Panc1 (cell line): ENCODE data around the gene LCN1. TPM values are rescaled to one million over a fixed set of nuclear protein-coding genes. Genes with fewer than 3 reads are reported as not detected.

ENCODE experiments used
- ATAC-seq: fragments of 200-7000 bp; cut with Tn5 transposase; 2 replicates; pipeline ENCODE4 v1.9.1; 2020; ENCODE audit warnings: mild to moderate bottlenecking, moderate library complexity
- BruUV-seq: library from RNA; stranded (reverse); fragments of 400-500 nt; replicated peaks from 2 replicates; lab custom pipeline; 2021; lab: Mats Ljungman, UMichigan
- CTCF ChIA-PET: fragments of 300-600 bp; sonication (Branson Sonifier 250); formaldehyde crosslinking; loops from one replicate; lab custom pipeline; 2022; ENCODE audit warnings: antibody characterized with exemption; lab: Charles Lee
- POLR2A ChIA-PET: fragments of 300-600 bp; sonication (Branson Sonifier 250); formaldehyde crosslinking; loops from one replicate; lab custom pipeline; 2022; ENCODE audit warnings: antibody characterized with exemption; lab: Charles Lee
- DNase-seq: peaks from one replicate; pipeline ENCODE4 v3.0.0-alpha.2; 2010; ENCODE audit warnings: low read depth, low spot score
- H3K27ac ChIP-seq: 2 replicates; pipeline ENCODE4 v1.5.1; 2011; ENCODE audit warnings: mild to moderate bottlenecking, low read length, inconsistent platforms
- H3K27me3 ChIP-seq: fragments of 200-500 bp; sonication (Bioruptor generic); 2 replicates; pipeline ENCODE4 v1.6.0; 2014; ENCODE audit warnings: low read length, inconsistent platforms; ENCODE audit not compliant: control insufficient read depth, insufficient read depth
- H3K36me3 ChIP-seq: fragments of 200-500 bp; sonication (Bioruptor generic); 2 replicates; pipeline ENCODE4 v1.5.1; 2014; ENCODE audit warnings: inconsistent platforms, mild to moderate bottlenecking, low read length, moderate library complexity; ENCODE audit not compliant: control insufficient read depth, insufficient read depth
- H3K4me1 ChIP-seq: 2 replicates; pipeline ENCODE4 v1.5.1; 2011; ENCODE audit warnings: inconsistent platforms, mild to moderate bottlenecking, low read length, moderate library complexity; ENCODE audit not compliant: control insufficient read depth, insufficient read depth
- H3K4me3 ChIP-seq, 2 experiments: 2 replicates each; pipeline ENCODE4 v1.5.1; 2011 to 2012; ENCODE audit warnings: low read depth in 2 of 2, low read length in 2 of 2, mild to moderate bottlenecking in 2 of 2, inconsistent platforms in 1 of 2, moderate library complexity in 1 of 2
- H3K9me3 ChIP-seq: fragments of 200-500 bp; sonication (Bioruptor generic); 2 replicates; pipeline ENCODE4 v1.5.1; 2014; ENCODE audit warnings: low read depth, mild to moderate bottlenecking, inconsistent platforms, low read length, moderate library complexity; ENCODE audit not compliant: control insufficient read depth, insufficient read depth
- CTCF ChIP-seq: fragments of 450-650 bp; IDR thresholded peaks from 2 replicates; pipeline ENCODE4 v1.5.1; 2017; ENCODE audit warnings: mild to moderate bottlenecking
- POLR2AphosphoS5 ChIP-seq: IDR thresholded peaks from 2 replicates; pipeline ENCODE4 v1.6.1; 2012; ENCODE audit warnings: mild to moderate bottlenecking, low read depth, low read length, moderate library complexity
- REST ChIP-seq, 2 experiments: IDR thresholded peaks; 2 replicates each; pipeline ENCODE4 v1.6.1; 2011 to 2012; ENCODE audit warnings: low read depth in 2 of 2, control low read depth in 1 of 2, low read length in 1 of 2, mild to moderate bottlenecking in 1 of 2, moderate library complexity in 1 of 2; ENCODE audit not compliant: insufficient read depth in 1 of 2
- SIN3A ChIP-seq: IDR thresholded peaks from 2 replicates; pipeline ENCODE4 v1.6.1; 2012; ENCODE audit warnings: low read depth, mild to moderate bottlenecking, low read length, moderate library complexity, borderline replicate concordance; ENCODE audit not compliant: insufficient read depth
- TCF7L2 ChIP-seq: IDR thresholded peaks from 2 replicates; pipeline ENCODE4 v1.6.1; 2011; ENCODE audit warnings: mild to moderate bottlenecking, low read depth, low read length, inconsistent platforms
- in situ Hi-C: cut with HindIII; loops from 2 replicates; pipeline ENCODE4 v1.10.0; 2016; ENCODE audit warnings: low sequenced_read_pairs, low pct_unique_long_range_greater_than_20kb
- intact Hi-C: fragments of 100-400 bp; cut with micrococcal nuclease; formaldehyde crosslinking; loops from one replicate; pipeline ENCODE4 v1.10.0; 2022; ENCODE audit not compliant: unreplicated experiment
- total RNA-seq: library from RNA; stranded (reverse); gene quantifications from one replicate; pipeline ENCODE4 v1.2.1, GENCODE V29; 2021; ENCODE audit not compliant: unreplicated experiment

The LCN1 gene
- total RNA-seq, 1 experiment from 2014 or later = not detected

- in situ Hi-C loops = no loop called here
Observed at GRCh38 chr9:135488013-135488330, 33.3 kb upstream of the LCN1 start.

DNA sequence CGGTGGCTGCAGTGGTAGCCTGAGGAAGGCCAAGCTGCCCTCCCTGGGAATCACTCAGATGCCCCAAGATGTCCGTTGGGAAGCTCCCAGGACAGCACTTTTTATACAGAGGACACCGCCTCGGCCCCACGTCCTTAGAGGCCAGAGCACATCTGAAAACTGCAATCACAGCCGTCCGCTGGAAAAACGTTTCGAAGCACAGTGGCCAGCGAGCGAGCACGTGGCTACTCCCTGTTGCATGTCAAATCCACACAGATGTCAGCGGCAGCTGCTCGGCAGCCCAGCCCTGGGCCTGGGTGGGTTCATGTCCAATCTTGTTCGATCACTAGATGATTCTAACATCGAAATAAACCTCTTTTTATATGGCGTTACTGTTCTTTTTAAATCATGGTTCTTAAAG lies 32.7 kb upstream of the LCN1 start:
- TSS peak; percentile 76 for BruUV-seq
- intact Hi-C loops = no loop called here
- no peak overlapping the region for H3K4me3 ChIP-seq
- ChIA-PET POLR2A (no interaction called here), CTCF (no interaction called here)
- no peak for DNase-seq
- in situ Hi-C loops = no loop called here
- H3K27me3 ChIP-seq = no peaks in the 10 kb centered on the region
- no peaks in the 10 kb centered on the region for H3K9me3 ChIP-seq
- H3K27ac ChIP-seq = no peak overlapping the region
- no peaks in the 10 kb centered on the region for H3K4me1 ChIP-seq
- peaks cover 3% of the 10 kb centered on the region for H3K36me3 ChIP-seq
- TF ChIP-seq CTCF (no peak), SIN3A (no peak), REST (IDR thresholded peaks at IDR 0.05; ENCODE audit: insufficient read depth in 1 of 2, low read depth in 2 of 2, low read length in 1 of 2) (no peak), TCF7L2 (no peak), POLR2AphosphoS5 (no peak)
- ATAC-seq = no peak

More at GRCh38 chr9:135488013-135488330, 33.3 kb upstream of the LCN1 start:
- ChIA-PET POLR2A (no interaction called here), CTCF (no interaction called here)
- H3K4me3 ChIP-seq = no peak overlapping the region
- H3K36me3 ChIP-seq = peaks cover 3% of the 10 kb centered on the region
- DNase-seq = no peak
- no peak for TF ChIP-seq SIN3A
- TF ChIP-seq REST (IDR thresholded peaks at IDR 0.05; ENCODE audit: insufficient read depth in 1 of 2, low read depth in 2 of 2, low read length in 1 of 2) = no peak
- TF ChIP-seq POLR2AphosphoS5 = no peak
- no peak for TF ChIP-seq TCF7L2
- TF ChIP-seq CTCF = no peak
- no peaks in the 10 kb centered on the region for H3K4me1 ChIP-seq
- intact Hi-C loops = no loop called here
- ATAC-seq = no peak
- H3K9me3 ChIP-seq = no peaks in the 10 kb centered on the region
- H3K27ac ChIP-seq = no peak overlapping the region
- no peaks in the 10 kb centered on the region for H3K27me3 ChIP-seq
- BruUV-seq = no TSS peak
